WTC11 (cell line): ENCODE data around the gene HLTF. TPM values are rescaled to one million over a fixed set of nuclear protein-coding genes. Genes with fewer than 3 reads are reported as not detected.

Experiments used
- GTF2I ChIP-seq: fragments of 250-450 bp; sonication (Bioruptor Pico); conservative IDR thresholded peaks from 2 replicates; pipeline ENCODE4 v1.4.0; 2021; ENCODE audit warnings: mild to moderate bottlenecking
- JUN ChIP-seq: sonication (generic); formaldehyde crosslinking; IDR thresholded peaks from 2 replicates; pipeline ENCODE4 v1.8.0; 2023; ENCODE audit warnings: mild to moderate bottlenecking, missing genetic modification reagents
- MYBL2 ChIP-seq: sonication (generic); formaldehyde crosslinking; IDR thresholded peaks from 2 replicates; pipeline ENCODE4 v1.8.1; 2023; ENCODE audit warnings: mild to moderate bottlenecking, moderate library complexity, missing genetic modification reagents
- NFE2L1 ChIP-seq: sonication (generic); formaldehyde crosslinking; IDR thresholded peaks from 2 replicates; pipeline ENCODE4 v1.8.1; 2023; ENCODE audit warnings: missing genetic modification reagents
- NR3C1 ChIP-seq: sonication (generic); formaldehyde crosslinking; conservative IDR thresholded peaks from 2 replicates; pipeline ENCODE4 v1.8.1; 2023; ENCODE audit warnings: low read depth, mild to moderate bottlenecking, missing genetic modification reagents
- PRRX2 ChIP-seq: fragments of 250-450 bp; sonication (Bioruptor Pico); IDR thresholded peaks from 2 replicates; pipeline ENCODE4 v1.8.0; 2021; ENCODE audit warnings: mild to moderate bottlenecking
- SOX15 ChIP-seq: fragments of 250-450 bp; sonication (Bioruptor Pico); IDR thresholded peaks from 2 replicates; pipeline ENCODE4 v1.9.0; 2021; ENCODE audit warnings: mild to moderate bottlenecking
- TEAD1 ChIP-seq: sonication (generic); formaldehyde crosslinking; IDR thresholded peaks from 2 replicates; pipeline ENCODE4 v1.8.0; 2022; ENCODE audit warnings: mild to moderate bottlenecking, missing genetic modification reagents
- ZNF138 ChIP-seq: sonication (generic); formaldehyde crosslinking; conservative IDR thresholded peaks from 2 replicates; pipeline ENCODE4 v1.8.1; 2022; ENCODE audit warnings: mild to moderate bottlenecking, moderate library complexity, missing genetic modification reagents
- ZNF317 ChIP-seq: sonication (generic); formaldehyde crosslinking; IDR thresholded peaks from 2 replicates; pipeline ENCODE4 v1.8.1; 2023; ENCODE audit warnings: low read depth, mild to moderate bottlenecking, moderate library complexity, missing genetic modification reagents, borderline replicate concordance
- ZNF416 ChIP-seq: fragments of 250-450 bp; sonication (Bioruptor Pico); IDR thresholded peaks from 2 replicates; pipeline ENCODE4 v1.9.0; 2021; ENCODE audit warnings: mild to moderate bottlenecking, inconsistent platforms
- total RNA-seq: library from RNA; stranded (reverse); gene quantifications from 3 replicates; pipeline ENCODE4 v1.2.3, GENCODE V29; 2021
- TF ChIP-seq, protein P1 (sequence below): fragments of 250-450 bp; sonication (Bioruptor Pico); IDR thresholded peaks from 2 replicates; pipeline ENCODE4 v1.9.0; 2021; ENCODE audit warnings: mild to moderate bottlenecking, borderline replicate concordance
- TF ChIP-seq, protein P2 (sequence below): sonication (generic); formaldehyde crosslinking; IDR thresholded peaks from 2 replicates; pipeline ENCODE4 v1.8.0; 2022; ENCODE audit warnings: missing genetic modification reagents
- TF ChIP-seq, protein P3 (sequence below): sonication (generic); formaldehyde crosslinking; IDR thresholded peaks from 2 replicates; pipeline ENCODE4 v1.8.1; 2022; ENCODE audit warnings: low read depth, mild to moderate bottlenecking, moderate library complexity, missing genetic modification reagents, borderline replicate concordance
- TF ChIP-seq, protein P4 (sequence below): sonication (generic); formaldehyde crosslinking; IDR thresholded peaks from 2 replicates; pipeline ENCODE4 v1.8.0; 2022; ENCODE audit warnings: mild to moderate bottlenecking, missing genetic modification reagents
- TF ChIP-seq, protein P5 (sequence below): sonication (generic); formaldehyde crosslinking; IDR thresholded peaks from 2 replicates; pipeline ENCODE4 v1.8.0; 2022; ENCODE audit warnings: mild to moderate bottlenecking, missing genetic modification reagents
- TF ChIP-seq, protein P6 (sequence below): sonication (generic); formaldehyde crosslinking; conservative IDR thresholded peaks from 2 replicates; pipeline ENCODE4 v1.8.1; 2022; ENCODE audit warnings: mild to moderate bottlenecking, missing genetic modification reagents
- TF ChIP-seq, protein P7 (sequence below): sonication (generic); formaldehyde crosslinking; IDR thresholded peaks from 2 replicates; pipeline ENCODE4 v1.8.1; 2023; ENCODE audit warnings: mild to moderate bottlenecking, moderate library complexity, missing genetic modification reagents
- TF ChIP-seq, protein P8 (sequence below): sonication (generic); formaldehyde crosslinking; IDR thresholded peaks from 2 replicates; pipeline ENCODE4 v1.8.1; 2022; ENCODE audit warnings: low read depth, missing genetic modification reagents, borderline replicate concordance
- TF ChIP-seq, protein P9 (sequence below): sonication (generic); formaldehyde crosslinking; IDR thresholded peaks from 2 replicates; pipeline ENCODE4 v1.8.1; 2023; ENCODE audit warnings: mild to moderate bottlenecking, missing genetic modification reagents

HLTF gene
- total RNA-seq, 1 experiment from 2014 or later = 62.4 TPM

DNA sequence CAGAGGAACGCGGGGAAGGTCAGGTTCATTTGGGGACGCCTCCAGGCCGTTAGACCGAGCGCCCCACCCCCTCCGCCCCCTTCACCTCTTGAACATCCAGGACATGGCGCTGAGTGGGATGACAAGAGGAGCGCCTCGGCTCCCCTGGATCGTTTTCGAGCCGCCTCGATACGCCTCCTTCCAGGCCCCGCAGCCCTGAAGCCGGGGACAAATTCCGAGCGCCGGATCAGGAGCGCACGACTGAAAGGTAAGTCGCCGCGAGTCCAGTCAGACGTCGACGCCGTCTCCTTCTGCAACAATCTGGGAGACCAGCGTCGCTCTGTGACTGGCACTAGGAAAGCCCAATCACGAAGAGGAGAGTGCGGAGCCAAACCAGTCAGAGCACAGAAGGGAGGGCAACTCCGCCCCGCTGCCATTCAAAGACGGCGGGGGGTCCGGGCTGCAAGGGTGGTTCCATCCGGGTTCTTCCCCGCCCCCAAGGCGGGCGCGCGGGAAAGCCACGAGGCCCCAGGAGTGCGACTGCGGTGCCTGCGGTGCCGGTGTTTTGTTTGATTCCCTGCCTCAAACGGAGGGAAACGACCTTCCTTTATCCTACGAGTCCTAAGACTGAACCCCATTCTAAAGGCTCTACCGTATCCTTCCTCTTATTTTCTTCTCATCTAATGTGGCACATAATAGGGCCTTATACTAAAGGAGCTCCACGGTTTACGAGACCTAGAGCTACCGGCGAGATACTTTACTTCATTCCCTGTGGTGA lies at the start of gene HLTF (continued):
- TF ChIP-seq, protein P1, sequence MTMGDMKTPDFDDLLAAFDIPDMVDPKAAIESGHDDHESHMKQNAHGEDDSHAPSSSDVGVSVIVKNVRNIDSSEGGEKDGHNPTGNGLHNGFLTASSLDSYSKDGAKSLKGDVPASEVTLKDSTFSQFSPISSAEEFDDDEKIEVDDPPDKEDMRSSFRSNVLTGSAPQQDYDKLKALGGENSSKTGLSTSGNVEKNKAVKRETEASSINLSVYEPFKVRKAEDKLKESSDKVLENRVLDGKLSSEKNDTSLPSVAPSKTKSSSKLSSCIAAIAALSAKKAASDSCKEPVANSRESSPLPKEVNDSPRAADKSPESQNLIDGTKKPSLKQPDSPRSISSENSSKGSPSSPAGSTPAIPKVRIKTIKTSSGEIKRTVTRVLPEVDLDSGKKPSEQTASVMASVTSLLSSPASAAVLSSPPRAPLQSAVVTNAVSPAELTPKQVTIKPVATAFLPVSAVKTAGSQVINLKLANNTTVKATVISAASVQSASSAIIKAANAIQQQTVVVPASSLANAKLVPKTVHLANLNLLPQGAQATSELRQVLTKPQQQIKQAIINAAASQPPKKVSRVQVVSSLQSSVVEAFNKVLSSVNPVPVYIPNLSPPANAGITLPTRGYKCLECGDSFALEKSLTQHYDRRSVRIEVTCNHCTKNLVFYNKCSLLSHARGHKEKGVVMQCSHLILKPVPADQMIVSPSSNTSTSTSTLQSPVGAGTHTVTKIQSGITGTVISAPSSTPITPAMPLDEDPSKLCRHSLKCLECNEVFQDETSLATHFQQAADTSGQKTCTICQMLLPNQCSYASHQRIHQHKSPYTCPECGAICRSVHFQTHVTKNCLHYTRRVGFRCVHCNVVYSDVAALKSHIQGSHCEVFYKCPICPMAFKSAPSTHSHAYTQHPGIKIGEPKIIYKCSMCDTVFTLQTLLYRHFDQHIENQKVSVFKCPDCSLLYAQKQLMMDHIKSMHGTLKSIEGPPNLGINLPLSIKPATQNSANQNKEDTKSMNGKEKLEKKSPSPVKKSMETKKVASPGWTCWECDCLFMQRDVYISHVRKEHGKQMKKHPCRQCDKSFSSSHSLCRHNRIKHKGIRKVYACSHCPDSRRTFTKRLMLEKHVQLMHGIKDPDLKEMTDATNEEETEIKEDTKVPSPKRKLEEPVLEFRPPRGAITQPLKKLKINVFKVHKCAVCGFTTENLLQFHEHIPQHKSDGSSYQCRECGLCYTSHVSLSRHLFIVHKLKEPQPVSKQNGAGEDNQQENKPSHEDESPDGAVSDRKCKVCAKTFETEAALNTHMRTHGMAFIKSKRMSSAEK = peak; percentile 62; the same call in 1 of the 2 replicates
- TF ChIP-seq, protein P2, sequence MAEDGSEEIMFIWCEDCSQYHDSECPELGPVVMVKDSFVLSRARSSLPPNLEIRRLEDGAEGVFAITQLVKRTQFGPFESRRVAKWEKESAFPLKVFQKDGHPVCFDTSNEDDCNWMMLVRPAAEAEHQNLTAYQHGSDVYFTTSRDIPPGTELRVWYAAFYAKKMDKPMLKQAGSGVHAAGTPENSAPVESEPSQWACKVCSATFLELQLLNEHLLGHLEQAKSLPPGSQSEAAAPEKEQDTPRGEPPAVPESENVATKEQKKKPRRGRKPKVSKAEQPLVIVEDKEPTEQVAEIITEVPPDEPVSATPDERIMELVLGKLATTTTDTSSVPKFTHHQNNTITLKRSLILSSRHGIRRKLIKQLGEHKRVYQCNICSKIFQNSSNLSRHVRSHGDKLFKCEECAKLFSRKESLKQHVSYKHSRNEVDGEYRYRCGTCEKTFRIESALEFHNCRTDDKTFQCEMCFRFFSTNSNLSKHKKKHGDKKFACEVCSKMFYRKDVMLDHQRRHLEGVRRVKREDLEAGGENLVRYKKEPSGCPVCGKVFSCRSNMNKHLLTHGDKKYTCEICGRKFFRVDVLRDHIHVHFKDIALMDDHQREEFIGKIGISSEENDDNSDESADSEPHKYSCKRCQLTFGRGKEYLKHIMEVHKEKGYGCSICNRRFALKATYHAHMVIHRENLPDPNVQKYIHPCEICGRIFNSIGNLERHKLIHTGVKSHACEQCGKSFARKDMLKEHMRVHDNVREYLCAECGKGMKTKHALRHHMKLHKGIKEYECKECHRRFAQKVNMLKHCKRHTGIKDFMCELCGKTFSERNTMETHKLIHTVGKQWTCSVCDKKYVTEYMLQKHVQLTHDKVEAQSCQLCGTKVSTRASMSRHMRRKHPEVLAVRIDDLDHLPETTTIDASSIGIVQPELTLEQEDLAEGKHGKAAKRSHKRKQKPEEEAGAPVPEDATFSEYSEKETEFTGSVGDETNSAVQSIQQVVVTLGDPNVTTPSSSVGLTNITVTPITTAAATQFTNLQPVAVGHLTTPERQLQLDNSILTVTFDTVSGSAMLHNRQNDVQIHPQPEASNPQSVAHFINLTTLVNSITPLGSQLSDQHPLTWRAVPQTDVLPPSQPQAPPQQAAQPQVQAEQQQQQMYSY = 0 out of 2 replicates have a peak, but pooled peaks have one; percentile 45
- TF ChIP-seq ZNF138 (CRISPR knock-in tag) = peak; percentile 91; the same call in 1 of the 2 replicates
- peak; percentile 97 for TF ChIP-seq TEAD1 (CRISPR knock-in tag)
- peak; percentile 89 for TF ChIP-seq JUN (CRISPR knock-in tag)
- peak; percentile 96 for TF ChIP-seq NFE2L1
- TF ChIP-seq, protein P3, sequence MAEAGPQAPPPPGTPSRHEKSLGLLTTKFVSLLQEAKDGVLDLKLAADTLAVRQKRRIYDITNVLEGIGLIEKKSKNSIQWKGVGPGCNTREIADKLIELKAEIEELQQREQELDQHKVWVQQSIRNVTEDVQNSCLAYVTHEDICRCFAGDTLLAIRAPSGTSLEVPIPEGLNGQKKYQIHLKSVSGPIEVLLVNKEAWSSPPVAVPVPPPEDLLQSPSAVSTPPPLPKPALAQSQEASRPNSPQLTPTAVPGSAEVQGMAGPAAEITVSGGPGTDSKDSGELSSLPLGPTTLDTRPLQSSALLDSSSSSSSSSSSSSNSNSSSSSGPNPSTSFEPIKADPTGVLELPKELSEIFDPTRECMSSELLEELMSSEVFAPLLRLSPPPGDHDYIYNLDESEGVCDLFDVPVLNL = peak; percentile 91; the same call in 1 of the 2 replicates
- TF ChIP-seq PRRX2 (CRISPR knock-in tag) = 0 out of 2 replicates have a peak, but pooled peaks have one; percentile 43
- TF ChIP-seq, protein P4, sequence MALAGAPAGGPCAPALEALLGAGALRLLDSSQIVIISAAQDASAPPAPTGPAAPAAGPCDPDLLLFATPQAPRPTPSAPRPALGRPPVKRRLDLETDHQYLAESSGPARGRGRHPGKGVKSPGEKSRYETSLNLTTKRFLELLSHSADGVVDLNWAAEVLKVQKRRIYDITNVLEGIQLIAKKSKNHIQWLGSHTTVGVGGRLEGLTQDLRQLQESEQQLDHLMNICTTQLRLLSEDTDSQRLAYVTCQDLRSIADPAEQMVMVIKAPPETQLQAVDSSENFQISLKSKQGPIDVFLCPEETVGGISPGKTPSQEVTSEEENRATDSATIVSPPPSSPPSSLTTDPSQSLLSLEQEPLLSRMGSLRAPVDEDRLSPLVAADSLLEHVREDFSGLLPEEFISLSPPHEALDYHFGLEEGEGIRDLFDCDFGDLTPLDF = peak; percentile 92
- TF ChIP-seq NR3C1 (CRISPR knock-in tag) = no peak
- TF ChIP-seq, protein P5, sequence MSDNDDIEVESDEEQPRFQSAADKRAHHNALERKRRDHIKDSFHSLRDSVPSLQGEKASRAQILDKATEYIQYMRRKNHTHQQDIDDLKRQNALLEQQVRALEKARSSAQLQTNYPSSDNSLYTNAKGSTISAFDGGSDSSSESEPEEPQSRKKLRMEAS = peak; percentile 100
- TF ChIP-seq, protein P6, sequence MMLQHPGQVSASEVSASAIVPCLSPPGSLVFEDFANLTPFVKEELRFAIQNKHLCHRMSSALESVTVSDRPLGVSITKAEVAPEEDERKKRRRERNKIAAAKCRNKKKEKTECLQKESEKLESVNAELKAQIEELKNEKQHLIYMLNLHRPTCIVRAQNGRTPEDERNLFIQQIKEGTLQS (CRISPR knock-in tag) = 0 out of 2 replicates have a peak, but pooled peaks have one; percentile 35
- TF ChIP-seq SOX15 = no peak
- TF ChIP-seq ZNF416 (CRISPR knock-in tag) = no peak
- TF ChIP-seq, protein P7, sequence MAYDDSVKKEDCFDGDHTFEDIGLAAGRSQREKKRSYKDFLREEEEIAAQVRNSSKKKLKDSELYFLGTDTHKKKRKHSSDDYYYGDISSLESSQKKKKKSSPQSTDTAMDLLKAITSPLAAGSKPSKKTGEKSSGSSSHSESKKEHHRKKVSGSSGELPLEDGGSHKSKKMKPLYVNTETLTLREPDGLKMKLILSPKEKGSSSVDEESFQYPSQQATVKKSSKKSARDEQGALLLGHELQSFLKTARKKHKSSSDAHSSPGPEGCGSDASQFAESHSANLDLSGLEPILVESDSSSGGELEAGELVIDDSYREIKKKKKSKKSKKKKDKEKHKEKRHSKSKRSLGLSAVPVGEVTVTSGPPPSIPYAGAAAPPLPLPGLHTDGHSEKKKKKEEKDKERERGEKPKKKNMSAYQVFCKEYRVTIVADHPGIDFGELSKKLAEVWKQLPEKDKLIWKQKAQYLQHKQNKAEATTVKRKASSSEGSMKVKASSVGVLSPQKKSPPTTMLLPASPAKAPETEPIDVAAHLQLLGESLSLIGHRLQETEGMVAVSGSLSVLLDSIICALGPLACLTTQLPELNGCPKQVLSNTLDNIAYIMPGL = peak; percentile 77; the same call in 1 of the 2 replicates
- TF ChIP-seq MYBL2 (CRISPR knock-in tag) = peak; percentile 88; the same call in 1 of the 2 replicates
- TF ChIP-seq, protein P8, sequence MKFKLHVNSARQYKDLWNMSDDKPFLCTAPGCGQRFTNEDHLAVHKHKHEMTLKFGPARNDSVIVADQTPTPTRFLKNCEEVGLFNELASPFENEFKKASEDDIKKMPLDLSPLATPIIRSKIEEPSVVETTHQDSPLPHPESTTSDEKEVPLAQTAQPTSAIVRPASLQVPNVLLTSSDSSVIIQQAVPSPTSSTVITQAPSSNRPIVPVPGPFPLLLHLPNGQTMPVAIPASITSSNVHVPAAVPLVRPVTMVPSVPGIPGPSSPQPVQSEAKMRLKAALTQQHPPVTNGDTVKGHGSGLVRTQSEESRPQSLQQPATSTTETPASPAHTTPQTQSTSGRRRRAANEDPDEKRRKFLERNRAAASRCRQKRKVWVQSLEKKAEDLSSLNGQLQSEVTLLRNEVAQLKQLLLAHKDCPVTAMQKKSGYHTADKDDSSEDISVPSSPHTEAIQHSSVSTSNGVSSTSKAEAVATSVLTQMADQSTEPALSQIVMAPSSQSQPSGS (CRISPR knock-in tag) = peak; percentile 78; the same call in 1 of the 2 replicates
- TF ChIP-seq, protein P9, sequence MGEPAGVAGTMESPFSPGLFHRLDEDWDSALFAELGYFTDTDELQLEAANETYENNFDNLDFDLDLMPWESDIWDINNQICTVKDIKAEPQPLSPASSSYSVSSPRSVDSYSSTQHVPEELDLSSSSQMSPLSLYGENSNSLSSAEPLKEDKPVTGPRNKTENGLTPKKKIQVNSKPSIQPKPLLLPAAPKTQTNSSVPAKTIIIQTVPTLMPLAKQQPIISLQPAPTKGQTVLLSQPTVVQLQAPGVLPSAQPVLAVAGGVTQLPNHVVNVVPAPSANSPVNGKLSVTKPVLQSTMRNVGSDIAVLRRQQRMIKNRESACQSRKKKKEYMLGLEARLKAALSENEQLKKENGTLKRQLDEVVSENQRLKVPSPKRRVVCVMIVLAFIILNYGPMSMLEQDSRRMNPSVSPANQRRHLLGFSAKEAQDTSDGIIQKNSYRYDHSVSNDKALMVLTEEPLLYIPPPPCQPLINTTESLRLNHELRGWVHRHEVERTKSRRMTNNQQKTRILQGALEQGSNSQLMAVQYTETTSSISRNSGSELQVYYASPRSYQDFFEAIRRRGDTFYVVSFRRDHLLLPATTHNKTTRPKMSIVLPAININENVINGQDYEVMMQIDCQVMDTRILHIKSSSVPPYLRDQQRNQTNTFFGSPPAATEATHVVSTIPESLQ (CRISPR knock-in tag) = no peak
- TF ChIP-seq GTF2I = no peak
- TF ChIP-seq ZNF317 (CRISPR knock-in tag) = peak; percentile 64; the same call in 1 of the 2 replicates
